Bronchial epithelial cell (primary cell): ENCODE measurements around the gene UCP3. TPM values are rescaled to one million over a fixed set of nuclear protein-coding genes. Genes with fewer than 3 reads are reported as not detected.

Experiments
- DNase-seq: peaks from one replicate; pipeline ENCODE4 v3.0.0-alpha.2; 2010; ENCODE audit warnings: low read depth
- FAIRE-seq: peaks from 2 replicates; lab custom pipeline; 2011; peaks lifted over from hg19 to GRCh38; lab: Jason Lieb, UNC
- H3K27me3 ChIP-seq: 2 replicates; pipeline ENCODE4 v1.5.1; 2011; ENCODE audit warnings: low read length; ENCODE audit not compliant: control insufficient read depth, insufficient read depth
- H3K36me3 ChIP-seq: 2 replicates; pipeline ENCODE4 v1.5.1; 2011; ENCODE audit warnings: low read length; ENCODE audit not compliant: control insufficient read depth, insufficient read depth
- H3K4me3 ChIP-seq: 2 replicates; pipeline ENCODE4 v1.5.1; 2011; ENCODE audit warnings: mild to moderate bottlenecking, low read depth, low read length, control low read depth
- total RNA-seq: library from RNA; depleted of rRNA; stranded (reverse); fragments of >200 nt; gene quantifications from 2 replicates; pipeline ENCODE4 v1.2.1, GENCODE V29; 2014
- TF ChIP-seq, protein P1 (sequence below): IDR thresholded peaks from 2 replicates; pipeline ENCODE4 v1.5.1; 2011; ENCODE audit warnings: mild to moderate bottlenecking, moderate library complexity, low read length, control low read depth, inconsistent platforms; ENCODE audit not compliant: insufficient read depth, severe bottlenecking

The UCP3 gene, protein sequence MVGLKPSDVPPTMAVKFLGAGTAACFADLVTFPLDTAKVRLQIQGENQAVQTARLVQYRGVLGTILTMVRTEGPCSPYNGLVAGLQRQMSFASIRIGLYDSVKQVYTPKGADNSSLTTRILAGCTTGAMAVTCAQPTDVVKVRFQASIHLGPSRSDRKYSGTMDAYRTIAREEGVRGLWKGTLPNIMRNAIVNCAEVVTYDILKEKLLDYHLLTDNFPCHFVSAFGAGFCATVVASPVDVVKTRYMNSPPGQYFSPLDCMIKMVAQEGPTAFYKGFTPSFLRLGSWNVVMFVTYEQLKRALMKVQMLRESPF
- total RNA-seq = under 0.01 and 0.26 TPM in 2 replicates

DNA sequence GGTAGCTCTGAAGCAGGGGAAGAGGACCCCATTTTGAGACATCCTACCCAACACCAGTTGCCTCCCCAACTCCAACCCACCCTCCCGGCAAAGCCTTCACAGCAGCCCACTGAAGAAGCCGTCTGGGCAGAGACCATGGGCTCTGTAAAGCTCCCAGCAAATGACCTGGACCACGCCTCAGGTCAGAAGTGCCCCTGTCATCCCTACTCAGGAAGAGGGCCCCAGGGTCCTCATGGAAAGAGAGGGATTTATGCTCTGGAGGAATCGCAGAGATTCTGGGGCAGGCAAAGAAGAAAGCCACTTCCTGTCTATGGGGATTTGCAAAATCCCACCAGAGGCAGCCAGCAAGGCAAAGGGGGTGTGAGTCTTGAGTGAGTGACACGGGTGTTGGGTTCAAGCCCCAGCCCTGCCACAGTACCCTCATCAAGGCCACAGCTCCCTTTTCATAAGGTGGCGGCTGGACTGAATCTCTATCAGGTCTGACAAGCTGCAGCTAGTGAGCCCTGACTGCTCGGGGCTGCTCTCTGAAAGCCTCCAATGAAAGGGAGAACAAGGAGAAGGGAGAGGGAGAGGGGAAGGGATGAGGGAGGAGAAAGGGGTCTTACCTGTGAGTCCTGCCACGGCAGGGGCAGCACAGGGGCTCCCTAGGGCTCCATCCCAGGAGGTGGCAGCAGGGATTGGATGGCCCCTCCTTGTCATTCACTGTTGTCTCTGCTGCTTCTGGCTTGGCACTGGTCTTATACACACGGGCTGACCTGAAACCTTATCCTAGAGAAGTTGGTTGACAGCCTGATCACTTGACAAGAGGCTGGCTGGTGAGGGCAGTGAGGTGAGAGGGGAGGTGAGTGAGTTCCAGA lies at the start of gene UCP3:
UCP3 (minus strand) TSS at position 713 of the 857 bp plus-strand sequence. CDS start 2,043 bp downstream, outside the sequence.
- TF ChIP-seq, protein P1, sequence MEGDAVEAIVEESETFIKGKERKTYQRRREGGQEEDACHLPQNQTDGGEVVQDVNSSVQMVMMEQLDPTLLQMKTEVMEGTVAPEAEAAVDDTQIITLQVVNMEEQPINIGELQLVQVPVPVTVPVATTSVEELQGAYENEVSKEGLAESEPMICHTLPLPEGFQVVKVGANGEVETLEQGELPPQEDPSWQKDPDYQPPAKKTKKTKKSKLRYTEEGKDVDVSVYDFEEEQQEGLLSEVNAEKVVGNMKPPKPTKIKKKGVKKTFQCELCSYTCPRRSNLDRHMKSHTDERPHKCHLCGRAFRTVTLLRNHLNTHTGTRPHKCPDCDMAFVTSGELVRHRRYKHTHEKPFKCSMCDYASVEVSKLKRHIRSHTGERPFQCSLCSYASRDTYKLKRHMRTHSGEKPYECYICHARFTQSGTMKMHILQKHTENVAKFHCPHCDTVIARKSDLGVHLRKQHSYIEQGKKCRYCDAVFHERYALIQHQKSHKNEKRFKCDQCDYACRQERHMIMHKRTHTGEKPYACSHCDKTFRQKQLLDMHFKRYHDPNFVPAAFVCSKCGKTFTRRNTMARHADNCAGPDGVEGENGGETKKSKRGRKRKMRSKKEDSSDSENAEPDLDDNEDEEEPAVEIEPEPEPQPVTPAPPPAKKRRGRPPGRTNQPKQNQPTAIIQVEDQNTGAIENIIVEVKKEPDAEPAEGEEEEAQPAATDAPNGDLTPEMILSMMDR = no peak
- Histone ChIP-seq H3K4me3 (no peak within 1 kb of the TSS), H3K36me3 (no peaks in the 10 kb centered on the region), H3K27me3 (no peaks in the 10 kb centered on the region)
- DNase-seq = no peak
- FAIRE-seq = no peak

DNA sequence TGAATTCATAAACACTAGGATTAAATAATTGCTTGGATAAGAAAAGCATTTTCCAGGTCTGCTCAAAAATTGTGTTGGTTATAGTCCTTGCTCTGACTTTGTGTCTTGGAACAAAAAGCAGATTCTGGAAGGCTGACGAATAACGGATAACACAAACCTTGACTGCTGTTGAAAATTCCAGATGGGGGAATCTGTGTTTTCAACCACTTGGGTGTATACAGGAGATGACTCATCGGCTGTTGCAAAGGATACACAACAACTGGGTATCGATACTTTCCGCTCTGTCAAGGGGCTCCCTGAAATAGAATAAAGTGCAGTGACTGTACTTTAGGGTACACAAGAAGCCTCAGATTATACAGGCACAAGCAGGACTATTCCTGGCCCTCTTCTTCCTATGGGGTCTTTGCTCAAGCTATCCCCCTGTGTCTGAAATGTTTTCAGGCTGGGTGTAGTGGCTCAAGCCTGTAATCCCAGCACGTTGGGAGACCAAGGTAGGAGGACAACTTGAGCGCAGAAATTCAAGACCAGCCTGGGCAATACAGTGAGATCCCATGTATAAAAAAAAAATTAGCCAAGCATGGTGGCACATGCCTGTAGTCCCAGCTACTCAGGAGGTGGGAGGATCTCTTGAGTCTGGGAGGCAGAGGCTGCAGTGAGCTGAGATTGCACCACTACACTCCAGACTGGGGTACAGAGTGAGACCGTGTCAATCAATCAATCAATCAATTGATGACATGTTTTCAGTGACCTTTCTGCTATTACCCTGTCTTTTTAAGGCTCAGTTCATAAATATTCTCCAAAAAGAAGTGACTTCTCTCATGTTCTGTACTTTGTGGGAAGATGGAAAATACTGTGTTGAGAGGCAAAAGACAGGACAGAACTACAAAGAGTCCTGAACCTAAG lies 48.6 kb upstream of the UCP3 start:
- H3K27me3 ChIP-seq = no peaks in the 10 kb centered on the region
- H3K4me3 ChIP-seq = no peak overlapping the region
- TF ChIP-seq, protein P1 = no peak
- DNase-seq (peak; percentile 43), FAIRE-seq (no peak)
- H3K36me3 ChIP-seq = no peaks in the 10 kb centered on the region

DNA sequence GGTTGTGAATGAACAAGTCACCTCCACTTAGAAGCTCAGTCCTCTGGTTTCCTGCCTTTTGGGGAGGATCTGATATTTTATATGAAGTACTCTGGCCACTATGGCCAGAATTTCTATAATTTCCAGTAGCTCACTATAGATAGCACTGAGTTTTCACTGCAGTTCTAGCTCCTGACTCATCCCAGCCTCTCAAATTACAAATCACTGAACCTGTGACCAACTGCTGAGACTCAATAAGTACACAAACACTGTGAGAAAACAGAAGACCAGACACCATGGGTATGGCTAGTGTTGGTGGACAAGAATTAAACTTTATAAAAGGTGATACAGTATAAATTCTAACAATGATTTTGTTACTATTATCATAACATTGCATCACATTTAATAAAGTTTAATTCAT lies 47.1 kb upstream of the UCP3 start:
- TF ChIP-seq, protein P1 = no peak
- FAIRE-seq (no peak), DNase-seq (peak; percentile 83)
- Histone ChIP-seq H3K36me3 (no peaks in the 10 kb centered on the region), H3K27me3 (no peaks in the 10 kb centered on the region), H3K4me3 (no peak overlapping the region)

DNA sequence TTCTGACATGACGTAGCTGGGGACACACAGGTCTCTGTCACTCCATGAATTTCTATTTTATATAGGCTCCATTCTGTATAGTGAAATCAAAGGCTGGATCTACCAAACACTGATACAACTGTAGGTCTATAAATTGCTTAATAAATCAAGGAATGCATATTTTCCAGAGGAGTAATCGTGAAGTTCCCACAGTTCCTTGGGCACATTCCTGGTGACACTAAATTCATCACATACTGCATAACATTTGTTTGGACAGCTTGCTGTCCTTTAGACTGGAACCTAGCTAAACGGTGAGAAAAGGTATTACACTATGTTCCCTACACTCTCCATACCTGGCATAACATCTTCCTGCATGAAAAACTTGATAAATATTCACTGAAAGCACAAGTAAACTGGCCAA lies 41.6 kb upstream of the UCP3 start:
- DNase-seq (no peak), FAIRE-seq (no peak)
- H3K36me3 ChIP-seq = peaks cover 2% of the 10 kb centered on the region
- H3K27me3 ChIP-seq = no peaks in the 10 kb centered on the region
- TF ChIP-seq, protein P1 = no peak
- no peak overlapping the region for H3K4me3 ChIP-seq

DNA sequence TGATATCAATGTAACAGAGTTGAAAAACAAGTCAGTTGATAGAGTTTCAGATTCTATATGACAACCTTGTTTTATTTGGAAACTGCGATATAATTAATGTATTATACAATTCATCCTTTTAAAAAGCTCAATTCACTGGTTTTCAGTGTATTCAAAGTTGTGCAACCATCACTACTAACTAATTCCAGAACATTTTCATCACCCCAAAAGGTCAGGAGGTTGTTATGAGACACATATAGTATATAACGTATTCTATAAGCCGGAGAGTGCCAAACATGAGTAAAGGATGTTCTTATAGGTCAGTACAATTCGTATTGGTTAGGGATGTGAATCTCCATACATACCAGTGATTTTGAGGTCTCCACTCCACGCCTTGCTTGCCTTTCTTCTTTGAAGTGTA lies 40.1 kb upstream of the UCP3 start:
- Histone ChIP-seq H3K27me3 (no peaks in the 10 kb centered on the region), H3K36me3 (peaks cover 2% of the 10 kb centered on the region), H3K4me3 (no peak overlapping the region)
- no peak for FAIRE-seq
- TF ChIP-seq, protein P1 = no peak
- DNase-seq = no peak
